HG02852 (cell line): ENCODE data around the gene DOK3.

Source experiments
- ATAC-seq: cut with Tn5 transposase; IDR thresholded peaks from one replicate; pipeline ENCODE4 v1.9.1; 2021; ENCODE audit warnings: mild to moderate bottlenecking, moderate library complexity; ENCODE audit not compliant: unreplicated experiment

DOK3 gene

GRCh38 chr5:177484902-177485549 is 24.6 kb downstream of the DOK3 start:
- no peak for ATAC-seq

DNA sequence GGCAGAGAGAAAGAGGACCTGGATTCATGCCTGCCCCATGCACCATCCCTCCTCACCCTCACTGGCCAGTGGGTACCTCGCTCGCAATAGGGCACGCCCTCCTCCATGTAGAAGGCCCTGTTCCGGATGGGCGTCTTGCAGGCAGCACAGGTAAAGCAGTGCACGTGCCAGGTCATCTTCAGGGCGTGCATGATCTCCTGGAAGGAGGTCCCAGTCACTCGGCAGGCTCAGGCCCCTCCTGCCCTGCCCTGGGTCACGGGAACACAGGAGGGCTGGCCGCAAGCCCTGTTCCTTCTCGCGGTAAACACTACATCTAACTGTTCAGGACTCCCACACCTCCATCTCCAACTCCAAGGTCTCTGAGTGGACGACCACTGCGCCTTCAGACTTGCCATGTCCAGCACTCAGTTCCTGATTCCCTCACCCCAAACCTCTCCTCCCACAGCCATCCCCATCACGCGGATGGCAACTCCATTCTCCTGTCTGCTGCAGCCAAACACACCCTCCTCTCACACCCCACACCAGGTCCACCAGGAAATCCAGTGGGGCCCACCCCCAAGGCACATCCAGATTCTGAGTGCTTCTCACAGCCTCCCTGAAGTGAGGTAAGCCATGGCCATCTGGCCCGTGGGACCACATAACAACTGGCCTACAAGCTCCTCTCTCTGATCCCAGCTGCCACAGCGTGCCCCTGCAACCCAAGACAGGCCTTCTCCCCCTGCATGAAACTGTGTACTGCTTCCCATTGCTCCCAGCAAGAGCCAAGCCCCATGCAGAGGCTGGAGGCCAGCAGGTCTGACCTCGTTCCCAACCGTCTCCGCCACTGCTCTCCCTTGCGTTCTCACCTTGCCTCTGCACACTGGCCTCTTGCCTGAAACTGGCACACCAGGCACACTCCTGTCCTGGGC is 25.4 kb downstream of the DOK3 start:
- no peak for ATAC-seq

DNA sequence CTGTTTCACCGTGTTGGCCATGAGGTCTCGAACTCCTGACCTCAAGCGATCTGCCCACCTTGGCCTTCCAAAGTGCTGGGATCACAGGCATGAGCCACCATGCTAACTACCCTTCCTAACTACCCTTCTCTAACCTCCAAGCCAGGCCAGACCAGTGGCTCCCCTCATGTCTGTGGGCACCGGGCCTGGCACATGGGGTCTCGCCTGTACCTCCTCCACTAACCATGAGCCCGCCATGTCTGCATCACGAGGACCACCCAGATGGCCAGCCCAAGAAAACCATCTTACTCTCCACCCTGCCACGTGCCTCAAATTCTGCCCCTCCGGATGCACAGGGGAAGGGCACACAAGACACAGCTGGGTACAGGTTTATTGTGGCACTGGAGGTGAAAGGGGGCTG is 26.6 kb downstream of the DOK3 start:
- ATAC-seq = no peak

GRCh38 chr5:177482359-177482795 is 27.2 kb downstream of the DOK3 start:
- ATAC-seq = no peak

- no peak for ATAC-seq
Measured at GRCh38 chr5:177479774-177480173, 29.9 kb downstream of the DOK3 start.

DNA sequence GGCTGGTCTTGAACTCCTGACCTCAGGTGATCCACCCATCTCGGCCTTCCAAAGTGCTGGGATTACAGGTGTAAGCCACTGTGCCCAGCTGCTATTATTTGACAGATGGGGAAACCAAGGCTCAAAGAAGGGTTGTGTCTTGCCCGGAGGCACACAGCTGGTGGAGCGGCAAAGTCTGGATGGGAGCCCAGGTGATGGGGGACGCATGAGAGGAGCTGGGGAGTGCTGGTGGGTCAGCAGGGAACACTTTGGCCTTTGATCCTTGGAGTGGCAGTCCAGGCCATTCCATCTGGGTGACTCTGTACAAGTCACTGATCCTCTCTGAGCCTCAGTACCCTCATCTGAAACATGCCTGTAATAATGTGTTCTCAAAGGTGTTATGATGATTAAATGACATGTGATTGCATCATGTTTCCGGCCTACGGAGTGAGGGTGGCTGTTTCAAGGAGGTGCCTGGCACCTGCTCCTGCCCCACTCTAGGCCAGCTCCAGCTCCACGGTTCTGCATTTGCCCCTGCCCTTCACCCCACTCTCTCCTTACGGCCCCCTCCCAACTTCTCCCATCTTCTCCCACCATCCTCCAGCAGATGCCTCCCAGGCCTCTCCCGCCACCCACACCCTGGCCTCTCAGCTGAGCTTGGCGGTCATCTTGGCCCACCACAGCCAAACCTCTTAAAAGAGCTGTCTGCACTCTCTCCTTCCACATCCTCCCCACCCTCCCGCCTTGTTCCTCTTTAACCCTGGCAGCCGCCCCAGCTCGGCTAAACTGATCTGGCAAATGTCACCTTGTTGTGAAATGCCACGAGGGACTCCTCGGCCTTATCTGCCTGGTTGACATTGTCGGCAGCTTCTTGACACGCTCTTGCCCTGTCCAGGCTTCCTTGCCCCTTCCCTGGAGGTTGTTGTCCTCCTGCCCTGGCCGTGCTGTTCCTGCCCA is 30.6 kb downstream of the DOK3 start:
- no peak for ATAC-seq

GRCh38 chr5:177477701-177478477 is 31.7 kb downstream of the DOK3 start:
- ATAC-seq = no peak

GRCh38 chr5:177476531-177477233 is 32.9 kb downstream of the DOK3 start:
- ATAC-seq = no peak

- ATAC-seq = no peak
Measured at GRCh38 chr5:177475563-177476427, 33.8 kb downstream of the DOK3 start.

DNA sequence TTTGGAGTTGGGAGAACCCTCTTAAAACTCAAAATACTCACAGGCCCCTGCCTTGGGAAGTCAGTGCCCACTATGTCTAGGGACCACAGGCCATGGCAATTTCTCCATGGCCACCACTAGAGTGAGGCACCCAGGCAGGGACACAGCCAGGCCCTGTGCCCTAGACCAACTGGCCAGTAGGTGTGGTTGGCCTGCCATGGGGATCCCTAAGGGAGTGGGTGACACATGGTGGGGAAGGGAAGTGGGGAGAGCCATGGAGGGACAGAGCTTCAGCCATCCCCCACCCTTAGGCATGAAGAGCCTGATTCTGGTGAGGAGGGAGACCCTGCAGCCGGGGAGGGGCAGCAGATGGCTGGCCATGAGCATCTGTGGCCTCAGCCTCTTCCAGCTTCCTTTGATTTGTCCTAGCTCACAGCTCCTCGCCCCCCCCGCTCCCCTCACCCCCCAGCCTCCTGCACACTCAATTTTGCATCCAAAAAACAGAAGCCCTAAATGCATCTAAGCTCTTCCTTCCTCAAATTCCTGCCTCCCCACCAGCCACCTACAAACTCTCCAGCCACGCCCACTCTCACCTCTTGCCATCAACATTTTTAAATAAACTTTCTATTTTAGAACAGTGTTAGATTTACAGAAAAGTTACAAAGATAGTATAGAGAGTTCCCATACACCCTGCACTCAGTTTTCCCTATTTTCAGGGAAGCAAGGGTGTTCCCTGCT is 34.6 kb downstream of the DOK3 start:
- ATAC-seq = no peak

- no peak for ATAC-seq
Measured at GRCh38 chr5:177474002-177474476, 35.6 kb downstream of the DOK3 start.

DNA sequence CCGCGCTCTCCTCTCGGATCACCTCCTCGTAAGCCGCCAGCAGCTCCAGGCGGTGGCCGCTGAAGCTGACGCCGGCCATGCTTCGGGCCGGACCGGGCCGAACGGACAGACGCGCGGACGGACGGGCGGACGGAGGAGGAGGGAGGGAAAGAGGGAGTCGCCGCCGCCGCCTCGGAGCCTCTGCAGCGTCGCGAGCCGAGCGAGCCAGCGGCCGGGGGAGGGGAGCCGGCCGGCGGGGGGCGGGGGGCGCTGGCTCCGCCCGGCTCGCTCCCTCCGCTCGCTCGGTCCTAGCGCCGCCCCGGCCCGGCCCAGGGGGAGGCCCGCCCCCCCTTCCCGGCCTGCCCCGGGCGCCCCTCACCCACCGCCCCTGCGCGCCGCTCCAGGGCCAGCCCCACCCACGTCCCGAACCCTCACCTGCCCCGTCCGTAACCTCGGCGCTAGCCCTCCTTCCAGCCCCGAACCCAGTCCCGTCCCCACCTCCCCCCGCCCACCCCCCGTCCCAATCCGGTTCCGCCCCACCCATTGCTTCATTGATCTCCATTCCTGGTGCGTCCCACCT is 36.1 kb downstream of the DOK3 start, which contains the start of gene DBN1:
Gene DBN1, minus strand, starts transcription at position 192 of the 559 bp plus-strand sequence. Its CDS starts 113 bp downstream, at position 79.
- no peak for ATAC-seq

DNA sequence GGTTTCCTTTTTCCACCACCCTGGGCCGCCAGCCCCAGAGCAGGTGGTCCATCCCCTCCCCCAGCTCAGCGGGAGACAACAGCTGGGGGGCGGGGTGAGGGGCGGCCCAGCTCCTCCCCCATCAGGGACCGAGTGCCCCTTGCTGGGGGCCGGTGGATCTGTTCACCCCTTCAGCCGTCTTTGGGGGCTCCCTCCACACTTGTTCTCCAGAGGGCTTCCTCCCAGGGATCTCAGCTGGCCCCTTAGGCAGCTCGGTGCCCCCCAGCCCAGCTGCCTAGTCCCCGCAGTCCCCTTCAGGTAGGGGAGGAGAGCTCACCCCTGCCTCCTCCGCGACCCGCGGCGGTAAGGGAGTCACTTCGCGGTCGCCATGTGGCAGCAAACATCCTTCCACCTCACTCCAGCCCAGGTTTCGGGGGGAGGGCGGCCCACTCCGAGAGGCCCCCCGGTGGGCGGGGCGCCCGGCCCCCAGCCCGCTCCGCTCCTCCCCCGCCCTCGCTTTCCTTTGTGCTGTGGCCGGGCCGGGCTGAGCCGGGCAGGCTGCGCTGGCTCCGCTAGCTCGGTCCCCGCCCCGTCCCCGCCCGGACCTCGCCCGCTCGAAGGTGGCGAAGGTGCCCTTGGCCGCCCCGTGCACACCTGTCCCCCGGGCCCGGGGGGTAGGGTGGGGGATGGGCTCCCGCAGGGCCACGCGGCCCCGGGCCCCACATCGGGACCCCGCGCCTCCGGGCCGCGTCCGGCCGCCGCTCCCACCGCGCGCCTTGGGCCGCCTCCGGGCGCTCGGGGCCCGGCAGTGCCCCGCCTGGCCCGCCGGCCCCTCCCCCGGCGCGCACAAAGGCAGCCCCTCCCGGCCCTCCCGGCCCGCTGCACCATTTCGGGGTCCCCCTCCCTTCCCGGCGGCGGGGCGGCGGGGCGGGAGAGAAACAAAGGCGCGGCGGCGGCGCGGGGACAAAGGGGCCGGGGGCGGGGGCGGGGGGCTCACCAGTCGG is 36.9 kb downstream of the DOK3 start:
- peak; percentile 41 for ATAC-seq

DNA sequence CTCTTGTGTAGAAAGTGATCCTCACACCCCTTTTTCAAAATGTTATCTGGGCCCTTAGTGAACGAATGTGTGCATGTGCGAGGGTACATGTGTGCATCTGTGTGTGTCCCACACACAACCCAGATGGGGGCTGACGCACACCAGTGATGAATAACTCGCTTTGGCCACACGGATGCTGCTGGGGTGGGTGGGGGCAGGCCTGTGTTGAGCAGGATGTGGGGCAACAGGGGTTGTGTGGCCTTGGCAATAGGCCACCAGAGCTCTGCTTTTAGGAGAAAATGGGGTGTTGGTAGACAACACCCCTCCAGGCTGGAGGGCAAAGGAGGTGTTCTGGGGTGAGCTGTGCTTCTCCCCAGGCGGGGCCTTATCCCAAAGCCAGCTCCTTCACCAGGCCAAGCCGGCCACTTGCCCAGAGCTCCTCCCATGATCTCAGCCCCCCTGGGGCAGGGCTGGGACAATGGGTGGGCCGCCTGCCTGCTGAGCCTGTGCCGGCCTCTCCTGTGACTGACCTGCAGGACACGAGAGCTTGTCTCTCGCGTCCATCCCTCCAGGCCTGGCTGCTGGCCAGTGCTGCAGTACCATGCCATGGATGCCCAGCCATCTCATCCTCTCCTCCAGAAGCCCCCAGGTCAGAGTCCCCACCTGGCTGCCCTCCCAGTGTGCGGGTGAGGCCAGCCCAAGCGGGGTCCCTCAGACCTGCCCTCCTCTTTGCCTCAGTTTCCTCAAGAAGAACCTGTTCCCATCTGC is 37.8 kb downstream of the DOK3 start:
- no peak for ATAC-seq

DNA sequence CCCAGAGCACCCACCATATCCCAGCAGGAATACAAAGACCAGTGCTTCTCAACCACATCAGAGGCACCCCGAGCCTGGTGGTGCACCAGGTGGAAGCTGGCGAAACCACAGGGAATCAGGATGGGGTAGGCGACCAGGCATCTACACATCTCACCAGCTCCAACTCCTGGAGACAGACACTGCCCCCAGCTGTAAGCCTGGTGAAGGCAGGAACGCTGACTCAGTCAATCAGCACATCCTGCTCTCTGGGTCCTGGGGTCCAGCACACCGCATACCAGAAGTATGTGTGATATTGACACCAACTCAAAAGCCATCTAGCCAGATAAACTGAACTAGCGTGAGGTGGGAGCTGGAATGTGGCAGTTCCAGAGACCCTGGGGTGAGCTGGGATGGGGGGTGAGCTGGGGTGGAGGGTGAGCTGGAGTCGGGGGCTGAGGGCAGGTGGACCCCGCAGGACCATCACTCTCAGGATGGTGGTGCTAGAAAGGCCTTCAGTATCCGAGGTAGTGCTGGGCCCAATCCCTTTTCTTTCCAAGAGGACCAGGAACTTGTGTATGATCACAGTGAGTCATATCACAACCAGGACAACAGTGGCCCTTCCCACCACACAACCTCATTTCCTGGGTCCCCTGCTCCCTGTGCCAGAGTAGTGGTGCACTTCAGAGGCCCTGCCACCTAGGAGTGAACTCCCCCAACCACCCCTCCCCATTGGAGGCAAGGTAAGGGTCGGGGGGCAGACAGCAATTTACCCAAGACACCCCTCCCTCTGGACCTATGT is 38.7 kb downstream of the DOK3 start:
- no peak for ATAC-seq
